HG03565 (cell line): ENCODE data around the gene NR1H4.
"Not testable (repeated sequence)": the region's sequence is repeated elsewhere in the genome, so short reads cannot be mapped to it uniquely, and the experiment has no call there.

ENCODE experiments used
- ATAC-seq: cut with Tn5 transposase; IDR thresholded peaks from one replicate; pipeline ENCODE4 v1.9.1; 2021; ENCODE audit warnings: mild to moderate bottlenecking, moderate library complexity; ENCODE audit not compliant: unreplicated experiment

NR1H4 gene

GRCh38 chr12:100565987-100566545 is 92.4 kb downstream of the NR1H4 start:
- no peak for ATAC-seq

DNA sequence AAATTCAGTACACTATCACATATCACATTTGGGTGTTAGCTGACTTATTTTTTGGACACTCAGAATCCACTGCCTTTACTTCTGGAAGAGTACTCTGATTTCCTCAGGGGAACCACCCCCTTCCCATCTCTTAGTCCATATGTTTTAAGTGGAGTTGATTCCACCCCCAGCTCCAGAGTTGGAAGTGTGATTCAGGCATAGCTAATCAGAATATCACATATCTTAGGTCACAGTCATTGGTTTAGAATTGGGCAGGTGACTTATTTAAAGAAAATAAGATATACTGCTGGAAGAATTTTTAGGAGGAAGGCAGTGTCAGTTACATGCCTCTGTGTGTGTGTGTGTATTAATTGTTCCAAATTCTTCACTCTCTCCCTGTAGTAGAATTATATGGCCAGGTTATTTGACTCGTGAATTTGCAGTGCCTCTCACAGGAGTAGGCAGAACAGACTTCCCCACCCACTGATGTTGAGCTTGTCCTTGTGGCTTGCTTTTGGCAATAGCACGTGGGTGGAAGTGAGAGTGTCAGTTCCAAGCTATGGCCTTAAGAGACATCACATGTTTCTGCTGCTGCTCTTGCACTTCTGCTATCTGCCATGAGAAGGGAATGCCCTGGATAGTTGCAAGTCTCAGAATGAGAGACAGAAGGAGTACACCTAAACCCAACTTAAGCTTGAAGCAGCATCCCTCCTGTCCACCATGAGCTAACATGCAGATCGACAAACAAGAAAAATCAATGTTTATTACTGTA is 93.4 kb downstream of the NR1H4 start:
- peak; percentile 97 for ATAC-seq

DNA sequence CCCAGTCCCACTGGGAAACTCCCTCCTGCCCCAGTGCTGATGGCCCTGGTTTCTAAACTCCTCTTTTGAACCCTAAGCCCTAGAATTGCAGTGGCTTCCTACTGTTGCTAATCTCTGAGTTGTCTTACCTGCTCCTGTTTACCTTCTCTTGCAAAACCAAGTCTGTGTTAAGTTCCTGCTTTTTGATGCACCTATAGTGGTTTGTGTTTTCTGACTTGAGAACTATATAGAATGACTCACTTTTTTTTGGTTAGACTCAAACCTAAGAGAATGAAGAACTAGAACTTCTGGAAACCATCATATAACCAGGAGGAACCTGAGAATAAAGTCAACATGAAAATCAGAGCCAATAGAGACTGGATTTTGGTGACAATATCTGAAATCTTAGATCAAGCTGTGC is 94.3 kb downstream of the NR1H4 start:
- ATAC-seq = no peak

- ATAC-seq = no peak
These were observed 98.5 kb downstream of the NR1H4 start for GRCh38 chr12:100572184-100572583.

DNA sequence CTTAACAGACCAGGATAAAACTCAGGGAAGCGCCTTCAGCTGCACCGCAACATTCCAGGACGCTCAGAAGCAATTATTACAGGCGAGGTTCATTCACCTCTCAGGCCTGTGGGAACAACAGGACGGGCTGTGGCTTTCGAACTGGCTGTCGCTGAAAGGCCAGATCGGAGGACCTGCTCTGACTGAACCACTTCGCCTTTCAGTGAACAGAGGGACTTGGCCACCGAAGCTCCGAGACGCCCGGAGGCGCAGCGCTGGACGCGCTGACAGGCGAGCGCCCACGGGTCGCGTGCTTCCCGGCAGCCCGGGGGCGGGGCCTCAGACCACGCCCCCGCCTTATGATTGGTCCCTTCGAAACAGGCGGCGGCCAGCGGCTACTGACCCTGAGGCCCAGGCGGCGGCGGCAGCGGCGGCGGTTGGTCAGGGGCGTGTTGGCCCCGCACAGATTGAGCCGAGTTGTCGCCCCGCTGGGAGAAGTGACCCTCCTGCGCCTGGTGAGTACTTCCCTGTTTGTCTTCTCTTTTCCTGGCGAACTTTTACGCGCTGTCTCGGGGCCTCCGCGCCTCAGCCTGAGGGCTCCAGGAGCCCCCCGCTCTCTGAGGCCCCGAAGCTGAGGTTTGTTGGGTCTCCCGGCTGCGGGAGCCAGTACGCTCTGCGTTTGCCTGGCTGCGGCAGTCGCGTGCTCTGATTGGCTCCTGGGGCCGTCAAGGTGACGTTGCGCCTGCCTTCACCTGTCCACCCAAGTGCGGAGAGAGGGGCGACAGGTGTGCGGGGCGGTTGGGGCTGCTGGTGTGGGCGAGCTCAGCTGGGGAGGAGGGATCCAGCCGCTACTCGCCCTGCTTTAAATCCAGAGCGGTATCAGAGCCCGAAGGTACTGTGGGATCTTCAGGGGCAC is 99.9 kb downstream of the NR1H4 start, which contains the start of gene GAS2L3:
GAS2L3 (plus strand) TSS at position 393 of the 895 bp plus-strand sequence. CDS start 21,221 bp downstream, outside the sequence.
- ATAC-seq = peak; percentile 92

DNA sequence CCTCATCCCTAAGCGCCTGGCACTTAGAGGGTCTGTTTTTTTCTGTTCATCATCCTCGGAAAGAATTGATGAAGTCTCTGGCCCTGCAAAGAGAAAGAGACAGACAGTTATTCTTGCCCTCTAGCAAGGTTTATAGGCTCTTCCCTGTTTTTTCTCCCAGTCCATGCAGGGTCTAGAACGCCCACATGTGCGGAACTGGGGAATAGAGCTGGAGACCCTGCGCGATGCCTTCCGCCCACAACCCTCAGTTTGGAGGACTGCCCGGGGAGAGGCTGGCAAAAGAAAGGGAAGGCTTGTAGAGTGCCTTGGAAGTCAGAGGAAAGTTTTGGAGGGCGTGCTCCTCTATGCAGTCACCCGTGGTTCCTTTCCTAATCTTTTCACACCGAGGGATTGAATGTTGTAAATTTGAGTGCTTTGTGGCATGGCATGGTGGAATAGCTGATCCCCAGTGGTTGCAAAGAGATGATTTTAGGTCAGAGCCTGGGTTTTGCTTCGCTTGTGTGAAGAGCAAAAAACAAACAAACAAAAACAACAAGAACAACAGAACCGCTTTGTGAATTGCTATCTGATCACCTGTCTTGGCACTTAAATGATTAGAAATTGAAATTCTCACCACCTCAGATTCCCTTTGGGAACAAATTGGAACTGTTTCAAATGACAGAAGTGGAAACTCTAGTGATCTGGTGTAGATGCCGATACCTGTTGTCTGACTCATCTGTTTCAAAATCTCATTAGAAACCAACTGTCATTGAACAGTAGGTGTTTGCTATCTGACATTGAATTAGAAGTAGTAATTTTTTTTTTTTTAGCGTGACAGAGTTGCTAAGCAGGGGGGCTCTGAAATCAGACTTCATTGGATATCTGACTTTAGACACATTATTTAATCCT is 100.8 kb downstream of the NR1H4 start:
- ATAC-seq = no peak

DNA sequence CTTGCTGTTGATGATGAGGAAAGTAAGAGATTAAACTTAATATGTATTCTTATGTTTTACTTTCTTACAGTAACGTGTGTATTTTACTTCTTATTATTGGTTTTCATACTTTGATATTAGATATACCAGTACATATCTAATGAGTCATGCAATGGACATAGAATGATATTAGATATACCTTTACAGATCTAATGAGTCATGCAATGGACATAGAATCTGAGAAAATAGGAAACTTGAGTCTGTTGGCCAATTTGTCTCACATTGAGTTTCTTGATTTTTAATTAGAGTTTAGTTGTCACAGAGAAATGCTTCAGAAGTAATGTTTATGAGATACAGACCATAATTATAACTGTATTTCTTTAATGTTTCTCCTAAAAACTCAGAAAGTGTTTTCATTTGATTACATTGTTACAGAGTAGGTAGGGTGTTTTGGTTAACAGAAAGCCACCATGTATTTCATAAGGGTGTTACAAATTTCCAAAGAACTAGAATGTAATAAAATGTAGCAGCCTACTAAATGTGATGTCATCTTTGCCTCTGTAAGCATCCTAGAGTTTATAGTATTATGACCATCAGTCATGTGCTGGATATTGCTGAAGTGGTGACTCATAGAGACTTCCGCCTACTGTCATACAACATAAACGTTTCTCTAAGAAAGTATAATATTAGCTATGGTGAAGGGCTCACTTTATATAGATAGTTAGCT is 102.8 kb downstream of the NR1H4 start:
- ATAC-seq = peak; percentile 29

GRCh38 chr12:100578923-100579322 is 105.3 kb downstream of the NR1H4 start:
- no peak for ATAC-seq

DNA sequence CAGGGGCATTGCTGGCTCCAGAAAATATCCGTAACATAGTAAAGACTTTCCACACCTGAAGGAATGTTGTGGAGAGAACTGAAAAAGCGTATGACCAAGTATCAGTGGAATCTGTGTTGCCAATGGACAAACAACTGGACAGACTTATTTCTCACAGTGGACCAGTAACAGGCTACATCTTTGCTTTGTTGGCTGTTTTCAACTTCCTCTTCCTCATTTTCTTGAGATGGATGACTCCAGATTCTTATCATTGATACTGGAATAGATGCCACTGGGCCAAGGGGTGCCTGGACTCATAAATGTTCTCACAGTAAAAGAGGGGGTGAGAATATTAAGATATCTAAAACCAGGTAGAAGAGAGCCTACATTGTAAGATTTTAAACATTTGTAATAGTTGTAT is 106.2 kb downstream of the NR1H4 start:
- ATAC-seq = no peak

GRCh38 chr12:100584256-100584655 is 110.6 kb downstream of the NR1H4 start:
- no peak for ATAC-seq

- ATAC-seq = no peak
These were observed 118.3 kb downstream of the NR1H4 start for GRCh38 chr12:100591979-100592378.

GRCh38 chr12:100593490-100593889 is 119.8 kb downstream of the NR1H4 start:
- ATAC-seq = no peak

DNA sequence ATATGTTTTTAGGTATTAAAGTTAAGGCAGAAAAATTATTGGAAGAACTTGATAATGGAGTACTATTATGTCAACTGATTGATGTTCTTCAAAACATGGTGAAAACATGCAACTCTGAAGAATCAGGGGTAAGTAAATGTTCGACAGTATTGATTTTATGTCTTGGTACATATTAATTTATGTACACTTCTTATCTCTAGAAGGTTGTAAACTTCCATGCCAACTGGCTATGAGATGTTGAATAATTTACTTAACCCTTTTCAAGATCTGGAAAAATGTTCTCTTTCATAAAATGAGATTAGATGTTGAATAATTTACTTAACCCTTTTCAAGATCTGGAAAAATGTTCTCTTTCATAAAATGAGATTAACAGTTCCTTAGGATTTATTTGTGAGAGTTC is 128.0 kb downstream of the NR1H4 start:
- no peak for ATAC-seq

- not testable (repeated sequence) for ATAC-seq
These were observed 129.3 kb downstream of the NR1H4 start for GRCh38 chr12:100602997-100603396.

DNA sequence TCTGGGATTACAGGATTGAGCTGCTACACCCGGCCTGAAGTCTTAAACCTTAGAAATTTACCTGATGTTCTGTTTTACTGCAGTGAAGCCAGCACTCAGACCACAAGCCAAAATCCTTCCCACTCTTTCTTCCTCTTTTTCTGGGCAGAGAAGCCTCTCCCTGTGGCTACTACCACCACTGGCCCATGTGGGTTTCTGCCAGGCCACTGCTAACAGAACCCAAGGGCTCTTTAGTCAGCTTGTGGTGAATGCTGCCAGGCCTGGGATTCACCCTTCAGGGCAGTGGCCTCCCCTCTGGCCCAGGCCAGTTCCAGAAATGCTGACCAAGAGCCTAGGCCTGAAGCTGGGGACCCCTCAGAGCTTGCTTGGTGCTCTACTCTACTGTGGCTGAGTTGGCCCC is 135.1 kb downstream of the NR1H4 start:
- ATAC-seq = no peak

- ATAC-seq = no peak
These were observed 137.2 kb downstream of the NR1H4 start for GRCh38 chr12:100610666-100611430.

DNA sequence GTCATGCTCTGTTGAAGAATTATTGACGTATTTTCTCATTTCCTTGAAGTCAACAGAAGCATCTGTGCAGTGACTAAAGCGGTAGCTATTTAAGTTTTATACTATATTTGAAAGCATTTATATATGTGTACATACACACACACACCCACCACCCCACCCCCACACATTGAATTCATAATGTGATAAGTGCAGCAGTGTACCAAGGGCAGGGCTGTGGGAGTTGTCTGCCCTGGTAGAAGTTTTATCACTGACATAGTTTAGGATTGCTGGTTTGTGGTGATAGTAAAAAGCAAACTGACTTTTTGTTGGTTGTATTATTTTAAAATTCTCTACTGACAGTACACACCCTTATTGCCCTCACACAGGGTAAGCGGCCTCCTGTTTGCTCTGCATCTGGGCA is 138.9 kb downstream of the NR1H4 start:
- no peak for ATAC-seq
